GDM1 (cell line): ENCODE data around the gene MUC16.
"Not testable (repeated sequence)": the region's sequence is repeated elsewhere in the genome, so short reads cannot be mapped to it uniquely, and the experiment has no call there.

Source experiments
- DNase-seq: peaks from one replicate; lab custom pipeline; 2025; lab: John Stamatoyannopoulos, UW

MUC16 gene

DNA sequence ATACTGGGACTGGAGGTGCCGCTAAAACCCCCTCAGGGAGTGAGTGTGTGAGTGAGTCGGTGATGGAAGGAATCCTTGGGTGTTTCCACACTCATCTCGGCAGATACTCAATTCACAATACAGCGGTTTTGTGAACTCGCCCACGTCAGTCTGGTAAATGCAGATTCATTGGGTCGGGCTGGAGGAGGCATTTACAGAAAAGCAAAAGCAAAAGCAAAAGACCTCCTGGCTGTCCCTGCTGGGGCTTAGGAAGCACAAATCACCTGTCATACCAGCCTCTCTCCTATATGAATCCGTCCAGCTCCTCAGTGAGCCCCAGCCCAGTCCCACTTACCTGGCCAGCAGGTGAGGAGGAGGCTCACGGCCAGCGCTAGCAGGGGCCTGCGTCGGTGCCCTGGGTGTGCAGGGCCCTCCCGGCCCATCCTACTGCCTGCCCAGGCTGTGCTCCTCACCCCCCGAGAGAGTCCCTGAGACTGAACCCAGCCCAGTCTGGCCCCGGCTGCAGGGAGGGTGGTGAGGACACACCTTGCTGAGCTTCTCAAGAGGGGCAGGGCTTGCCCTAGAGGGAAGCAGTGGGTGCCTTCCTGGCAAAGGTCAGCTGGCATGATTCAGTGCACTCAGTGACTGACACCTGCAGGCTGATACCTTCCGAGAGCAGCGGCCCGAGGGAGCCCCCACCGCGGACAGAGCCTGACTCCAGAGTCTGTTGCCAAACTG, at the start of gene MUC16:
Gene MUC16 (minus strand): TSS at position 475 of the 717 bp plus-strand sequence.
- DNase-seq: no peak

DNA sequence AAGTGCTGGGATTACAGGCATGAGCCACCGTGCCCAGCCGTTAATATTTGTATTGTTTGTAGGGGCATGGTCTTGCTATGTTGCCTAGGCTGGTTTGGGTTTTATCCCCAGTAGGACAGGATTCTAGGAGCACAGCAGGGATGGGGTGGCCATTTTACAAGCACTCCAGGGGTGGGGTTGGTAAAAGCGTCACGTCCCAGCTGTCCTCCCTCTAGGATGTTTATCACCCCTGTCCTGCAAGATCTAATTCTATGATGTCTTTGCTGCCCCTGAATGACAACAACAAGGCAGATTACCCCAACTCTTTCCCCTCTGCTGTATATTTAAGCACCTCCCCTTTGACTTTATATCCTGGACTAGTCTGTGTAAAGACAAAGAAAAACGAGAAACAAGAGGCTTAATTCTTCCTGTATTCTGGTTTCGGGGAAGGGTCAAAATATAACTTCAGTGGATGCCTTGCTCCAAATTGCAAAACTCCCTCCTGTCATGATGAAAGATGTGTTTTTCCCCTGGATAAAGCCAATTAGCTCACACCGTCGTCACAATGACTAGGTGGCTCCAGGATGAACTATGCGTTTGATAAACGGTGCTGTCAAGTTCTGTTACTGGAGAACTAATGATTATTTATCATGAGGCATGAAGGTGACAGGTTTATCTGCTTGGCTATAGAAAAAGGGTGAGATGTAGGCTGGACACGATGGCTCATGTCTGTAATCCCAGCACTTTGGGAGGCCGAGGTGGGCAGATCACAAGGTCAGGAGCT, 48.9 kb upstream of the MUC16 start:
- no peak for DNase-seq

DNA sequence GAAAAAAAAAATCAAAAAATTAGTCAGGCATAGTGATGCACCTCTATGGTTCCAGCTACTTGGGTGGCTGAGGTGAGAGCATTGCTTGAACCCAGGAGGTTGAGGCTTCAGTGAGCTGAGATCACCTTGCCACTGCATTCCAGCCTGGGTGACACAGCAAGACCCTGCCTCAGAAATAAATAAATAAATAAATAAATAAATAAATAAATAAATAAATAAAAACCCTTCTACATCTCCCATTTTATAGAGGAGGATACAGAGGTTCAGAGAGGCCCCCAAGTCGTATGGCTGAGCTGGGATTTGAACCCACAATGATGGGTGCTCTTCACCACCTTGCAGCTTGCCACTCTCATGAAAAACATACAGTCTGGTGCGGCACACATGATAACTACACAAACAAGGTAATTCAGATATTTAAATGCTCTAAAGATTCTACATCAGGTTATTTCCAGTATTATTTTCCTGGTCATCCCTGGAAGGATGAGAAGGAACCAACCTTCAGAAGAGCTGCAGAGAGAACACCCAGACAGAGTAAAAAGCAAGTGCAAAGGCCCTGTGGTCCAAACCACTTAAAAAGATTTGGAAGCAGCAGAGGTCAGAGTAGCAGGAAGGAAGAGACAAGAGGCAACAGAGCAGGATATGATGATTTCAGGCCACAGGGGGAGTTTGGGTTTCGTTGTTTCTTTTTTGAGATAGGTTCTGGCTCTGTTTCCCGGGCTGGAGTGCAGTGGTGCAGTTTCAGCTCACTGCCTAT, 47.5 kb upstream of the MUC16 start:
- DNase-seq: no peak

DNA sequence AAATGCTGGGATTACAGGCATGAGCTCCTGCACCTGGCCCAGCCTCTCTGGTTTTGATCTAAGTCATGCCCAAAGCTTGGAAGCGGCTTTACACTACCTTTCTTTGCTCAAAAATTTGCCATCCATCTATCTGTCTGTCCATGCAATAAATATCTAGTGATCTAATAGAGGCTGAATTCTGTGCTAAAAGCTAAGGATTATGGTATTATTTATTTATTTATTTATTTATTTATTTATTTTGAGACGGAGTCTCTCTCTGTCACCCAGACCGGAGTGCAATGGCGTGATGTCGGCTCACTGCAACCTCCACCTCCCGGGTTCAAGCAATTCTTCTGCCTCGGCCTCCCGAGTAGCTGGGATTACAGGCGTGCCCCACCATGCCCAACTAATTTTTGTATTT, 45.9 kb upstream of the MUC16 start:
- DNase-seq: not testable (repeated sequence)

DNA sequence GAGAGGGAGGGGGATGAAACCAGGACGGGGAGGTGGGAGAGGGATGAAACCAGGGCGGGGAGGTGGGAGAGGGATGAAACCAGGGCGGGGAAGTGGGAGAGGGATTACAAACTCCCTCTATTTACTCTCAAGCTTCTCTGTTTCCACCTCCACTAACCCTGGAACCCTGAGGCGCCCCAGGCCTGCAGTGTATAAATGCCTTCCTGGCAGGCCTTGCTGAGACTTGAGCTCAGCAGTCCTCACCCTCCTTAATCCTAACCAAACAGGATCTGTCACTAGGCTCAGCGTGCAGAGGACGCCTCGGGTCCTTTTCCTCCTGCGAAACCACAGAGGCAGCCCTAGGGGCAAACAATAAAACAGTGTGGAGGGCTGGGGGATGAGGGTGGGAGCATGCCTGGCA, 44.6 kb upstream of the MUC16 start:
- DNase-seq: no peak

DNA sequence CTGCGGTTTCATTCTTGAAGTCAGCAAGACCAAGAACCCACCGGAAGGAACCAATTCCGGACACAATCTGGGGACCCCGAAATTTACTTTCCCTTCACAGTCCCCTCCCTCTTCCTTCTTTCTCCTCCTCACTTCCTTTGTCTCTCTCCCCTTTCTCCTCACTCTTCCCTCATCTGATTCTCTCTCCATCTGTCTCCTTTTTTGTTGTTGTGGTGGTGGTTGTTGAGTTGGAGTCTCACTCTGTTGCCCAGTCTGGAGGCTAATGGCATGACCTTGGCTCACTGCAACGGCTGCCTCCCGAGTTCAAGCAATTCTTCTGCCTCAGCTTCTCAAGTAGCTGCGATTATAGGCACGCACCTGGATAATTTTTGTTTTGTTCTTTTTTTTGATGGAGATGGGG, 44.0 kb upstream of the MUC16 start:
- no peak for DNase-seq

DNA sequence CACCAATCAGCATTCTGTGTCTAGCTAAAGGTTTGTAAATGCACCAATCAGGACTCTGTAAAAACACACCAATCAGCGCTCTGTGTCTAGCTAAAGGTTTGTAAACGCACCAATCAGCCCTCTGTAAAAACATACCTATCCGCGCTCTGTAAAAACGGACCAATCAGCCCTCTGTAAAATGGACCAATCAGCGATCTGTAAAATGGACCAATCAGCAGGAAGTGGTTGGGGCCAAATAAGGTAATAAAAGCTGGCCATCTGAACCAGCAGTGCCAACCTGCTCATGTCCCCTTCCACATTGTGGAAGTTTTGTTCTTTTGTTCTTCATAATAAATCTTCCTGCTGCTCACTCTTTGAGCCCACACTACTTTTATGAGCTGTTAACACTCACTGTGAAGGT, 43.5 kb upstream of the MUC16 start:
- DNase-seq: not testable (repeated sequence)

DNA sequence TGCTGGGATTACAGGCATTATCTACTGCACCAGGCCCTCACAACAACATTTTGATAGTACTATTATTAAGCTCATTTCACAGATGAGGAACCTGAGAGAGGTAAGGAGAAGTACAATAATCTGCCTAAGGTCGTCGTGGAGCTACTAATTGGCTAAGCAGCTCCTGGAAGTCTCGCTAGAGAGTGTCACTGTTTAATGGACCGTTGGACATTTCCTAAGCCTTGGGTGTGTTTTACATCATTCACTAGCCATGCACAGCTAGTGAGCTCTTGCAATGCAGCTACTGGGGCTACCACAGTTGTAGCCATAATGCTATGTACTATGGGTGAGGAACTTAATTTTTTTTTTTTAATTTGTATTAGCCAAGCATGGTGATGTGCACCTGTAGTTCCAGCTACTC, 42.7 kb upstream of the MUC16 start:
- DNase-seq: no peak

DNA sequence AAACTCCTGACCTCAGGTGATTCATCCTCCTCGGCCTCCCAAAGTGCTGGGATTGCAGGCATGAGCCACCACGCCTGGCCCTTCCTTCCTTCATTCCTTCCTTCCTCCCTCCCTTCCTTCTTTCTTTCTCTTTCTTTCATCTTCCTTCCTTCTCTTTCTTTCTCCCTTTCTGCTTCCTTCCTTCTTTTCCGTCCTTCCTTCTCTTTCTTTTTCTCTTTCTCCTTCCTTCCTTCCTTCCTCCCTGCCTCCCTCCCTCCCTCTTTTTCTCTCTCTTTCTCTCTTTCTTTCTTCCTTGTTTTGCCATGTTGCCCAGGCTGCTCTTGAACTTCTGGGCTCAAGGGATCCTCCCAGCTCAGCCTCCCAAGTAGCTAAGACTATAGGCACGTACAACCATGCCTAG, 36.5 kb upstream of the MUC16 start:
- DNase-seq: no peak

DNA sequence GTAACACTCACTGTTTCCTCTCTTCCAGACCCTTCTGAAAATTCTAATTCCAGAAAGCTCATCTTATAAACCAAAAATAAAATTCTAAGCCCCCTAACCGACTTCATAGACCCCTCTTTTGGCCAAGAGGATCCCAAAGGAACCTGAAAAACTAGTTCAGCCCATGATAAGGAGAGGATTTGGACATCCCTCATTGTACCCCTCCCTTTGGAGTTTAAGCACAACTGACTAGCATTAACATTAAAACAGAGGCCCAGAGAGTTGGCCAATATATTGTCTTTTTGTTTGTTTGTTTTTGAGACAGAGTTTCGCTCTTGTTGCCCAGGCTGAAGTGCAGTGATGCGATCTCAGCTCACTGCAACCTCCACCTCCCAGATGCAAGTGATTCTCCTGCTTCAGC, 34.2 kb upstream of the MUC16 start:
- DNase-seq: no peak

DNA sequence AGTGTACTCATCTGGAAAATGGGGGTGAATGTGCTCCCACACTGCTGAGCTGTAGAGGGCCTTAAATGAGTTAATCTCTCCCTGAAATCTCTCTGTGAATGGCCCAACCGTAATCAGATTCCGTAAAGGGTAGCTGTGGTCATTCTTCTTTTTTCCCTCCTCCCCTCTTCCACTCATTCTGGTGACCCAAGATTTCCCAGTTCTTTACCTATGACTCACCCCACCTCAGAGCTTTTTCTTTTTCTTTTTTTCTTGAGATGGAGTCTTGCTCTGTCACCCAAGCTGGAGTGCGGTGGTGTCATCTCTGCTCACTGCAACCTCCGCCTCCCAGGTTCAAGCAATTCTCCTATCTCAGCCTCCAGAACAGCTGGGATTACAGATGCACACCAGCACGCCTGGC, 33.3 kb upstream of the MUC16 start:
- no peak for DNase-seq

DNA sequence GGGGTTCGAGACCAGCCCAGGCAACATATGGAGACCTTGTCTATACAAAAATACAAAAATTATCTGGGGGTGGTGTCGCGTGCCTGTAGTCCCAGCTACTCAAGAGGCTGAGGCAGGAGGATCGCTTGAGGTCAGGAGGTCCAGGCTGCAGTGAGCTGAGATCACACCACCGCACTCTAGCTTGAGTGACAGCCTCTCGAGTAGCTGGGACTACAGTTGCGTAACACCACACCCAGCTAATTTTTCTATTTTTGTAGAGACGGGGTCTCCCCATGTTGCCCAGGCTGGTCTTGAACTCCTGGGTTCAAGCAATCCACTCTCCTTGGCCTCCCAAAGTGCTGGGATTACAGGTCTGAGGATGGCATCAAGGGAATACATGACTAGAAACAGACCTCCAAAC, 30.8 kb upstream of the MUC16 start:
- no peak for DNase-seq

DNA sequence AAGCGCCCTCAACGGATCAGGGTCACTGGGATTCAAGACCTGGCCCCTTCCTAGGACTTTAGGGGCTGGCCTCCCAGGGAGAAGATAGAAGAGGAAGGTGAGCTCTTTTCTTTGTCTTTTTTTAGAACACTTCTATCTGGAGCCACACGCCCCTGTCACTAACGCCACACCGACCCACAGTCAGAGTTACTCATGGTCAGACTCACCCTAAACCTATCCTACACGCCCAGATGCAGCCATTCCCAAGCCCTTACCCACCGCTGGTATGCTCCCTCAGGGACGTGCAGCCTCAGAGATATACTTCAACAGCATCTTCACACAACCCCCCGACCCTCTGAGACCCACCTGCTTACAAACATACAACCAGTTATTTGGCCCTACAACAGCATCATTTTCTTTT, 29.9 kb upstream of the MUC16 start:
- DNase-seq: no peak

DNA sequence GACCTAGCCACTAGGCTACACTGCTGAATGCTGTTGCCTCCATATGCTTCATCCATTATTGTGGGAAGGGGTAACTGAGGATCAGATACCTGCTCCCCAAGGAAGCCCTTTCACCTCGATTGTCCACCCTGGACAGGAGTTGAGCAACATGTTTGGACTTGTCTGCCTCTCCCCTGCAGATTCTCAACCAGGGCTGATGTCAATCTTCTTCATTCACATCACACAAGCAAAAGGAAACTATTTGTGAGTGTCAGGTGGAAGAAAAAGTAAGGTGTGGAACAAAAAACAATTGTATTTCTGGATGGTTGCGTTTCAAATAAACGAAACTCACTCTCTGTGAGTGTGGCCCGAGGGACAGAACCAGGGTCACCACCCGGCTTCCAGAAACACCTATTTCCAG, 29.5 kb upstream of the MUC16 start:
- no peak for DNase-seq

DNA sequence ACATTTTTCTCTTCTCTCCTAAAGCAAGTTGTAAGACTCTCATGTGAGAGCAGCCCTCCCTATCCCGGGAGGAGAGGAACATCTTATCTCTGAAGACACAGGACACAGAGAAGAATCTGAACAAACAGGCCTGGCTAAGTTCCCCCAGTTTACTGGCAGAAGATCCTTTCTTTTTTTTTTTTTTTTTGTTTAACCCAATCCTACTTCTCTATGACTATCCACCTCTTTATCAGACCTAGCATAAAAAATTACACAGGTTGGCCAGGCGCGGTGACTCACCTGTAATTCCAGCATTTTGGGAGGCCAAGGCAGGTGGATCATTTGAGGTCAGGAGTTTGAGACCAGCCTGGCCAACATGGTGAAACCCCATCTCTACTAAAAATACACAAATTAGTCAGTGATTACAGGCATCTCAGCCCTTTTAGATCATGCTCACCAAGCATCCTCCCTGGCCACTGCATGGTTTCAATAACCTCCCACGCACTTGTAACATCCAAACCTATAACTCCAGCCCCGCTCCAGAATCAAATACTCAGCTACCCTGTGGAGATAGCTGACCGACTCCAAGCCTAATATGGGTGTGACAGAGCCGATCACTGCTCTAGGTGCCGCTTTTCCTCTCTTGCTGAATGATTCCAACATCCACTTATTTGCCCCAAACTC, 27.3 kb upstream of the MUC16 start:
- DNase-seq: no peak

DNA sequence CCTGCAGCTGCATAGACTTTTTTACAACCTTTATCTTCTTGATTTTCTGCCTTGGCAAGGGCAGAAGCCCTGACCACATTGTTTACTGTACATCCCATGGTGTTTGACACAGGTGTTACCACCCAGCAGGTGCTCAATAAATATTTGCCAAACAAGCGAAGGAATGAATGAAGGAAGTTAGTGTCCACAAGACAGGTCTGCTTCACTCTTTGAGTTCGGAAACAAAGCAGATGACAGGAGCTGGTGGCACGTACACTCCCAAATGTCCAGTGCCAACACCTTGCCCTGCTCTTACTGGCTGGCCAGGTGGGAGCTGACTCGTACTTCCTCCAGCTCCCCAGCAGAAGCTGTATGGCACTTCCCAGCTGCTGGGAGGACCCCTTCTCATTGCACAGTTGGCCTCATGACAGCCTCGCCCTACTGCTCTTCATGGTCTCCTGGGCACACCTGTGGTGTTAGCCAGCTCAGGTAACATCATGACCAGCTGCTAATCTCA, 22.0 kb upstream of the MUC16 start:
- DNase-seq: no peak

DNA sequence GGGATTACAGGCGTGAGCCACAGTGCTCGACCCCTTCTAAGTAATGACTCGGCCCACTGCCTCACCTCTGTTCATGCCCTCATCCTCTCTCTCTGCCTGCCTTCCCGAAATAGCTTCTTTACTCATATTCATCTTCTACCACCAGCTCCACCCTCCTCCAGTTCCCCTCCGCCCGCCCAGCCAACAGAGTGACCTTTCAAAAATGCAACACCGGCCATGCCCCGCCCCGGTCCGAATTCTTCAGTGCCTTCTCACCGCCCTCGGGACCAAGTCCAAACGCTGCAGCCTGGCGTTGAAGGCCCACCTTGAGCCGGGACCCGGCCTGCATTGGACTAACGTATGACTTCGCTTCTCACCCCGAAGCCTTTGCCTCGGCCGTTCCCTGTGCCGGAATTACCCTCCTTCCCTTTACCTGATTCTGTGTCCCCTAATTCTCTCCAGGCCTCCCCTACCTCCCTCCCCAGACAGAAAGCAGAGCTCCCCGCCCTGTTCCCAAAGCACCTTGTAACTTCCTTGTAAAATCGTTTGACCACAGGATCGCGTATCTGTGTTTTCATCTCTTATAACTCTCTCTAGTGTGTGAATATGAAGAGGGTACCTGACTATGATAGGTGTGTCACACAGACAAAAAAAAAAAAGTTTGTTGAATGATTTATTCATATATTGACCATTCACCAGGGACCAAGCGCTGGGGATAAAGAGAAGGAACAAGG, 8.1 kb upstream of the MUC16 start:
- no peak for DNase-seq

DNA sequence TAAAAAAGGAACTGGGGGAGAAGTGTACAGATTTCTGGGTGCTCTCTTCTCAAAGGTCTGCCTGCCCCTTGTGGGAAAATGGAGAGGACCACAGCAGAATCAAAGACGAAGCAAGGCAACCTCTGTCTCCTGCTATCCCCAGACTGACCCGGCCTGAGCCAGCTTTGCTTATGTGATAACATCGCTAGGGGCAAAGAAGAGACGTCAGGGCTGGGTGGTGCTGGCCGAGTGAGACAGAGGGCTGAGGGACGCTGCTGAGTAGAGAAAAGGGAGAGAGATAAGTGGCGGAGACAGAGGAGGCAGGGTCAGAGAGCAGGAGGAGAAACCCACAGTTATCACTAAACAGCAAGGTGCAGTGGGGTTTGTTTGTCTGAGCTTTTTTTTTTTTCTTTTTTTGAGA, 4.6 kb upstream of the MUC16 start:
- DNase-seq: no peak

DNA sequence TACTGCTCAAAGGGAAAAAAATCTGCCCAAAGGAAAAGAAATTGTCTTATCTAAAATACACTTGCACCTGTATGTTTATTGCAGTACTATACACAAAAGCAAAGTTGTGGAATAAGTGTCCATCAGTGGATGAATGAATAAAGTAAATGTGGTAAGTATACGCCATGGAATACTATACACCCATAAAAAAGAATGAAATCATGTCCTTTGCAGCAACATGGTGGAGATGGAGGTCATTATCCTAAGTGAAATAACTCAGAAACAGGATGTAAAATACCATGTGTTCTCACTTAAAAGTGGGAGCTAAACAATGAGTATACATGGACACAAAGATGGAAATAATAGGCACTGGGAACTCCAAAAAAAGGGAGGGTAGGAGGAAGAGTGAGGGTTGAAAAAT, 3.8 kb upstream of the MUC16 start:
- no peak for DNase-seq

DNA sequence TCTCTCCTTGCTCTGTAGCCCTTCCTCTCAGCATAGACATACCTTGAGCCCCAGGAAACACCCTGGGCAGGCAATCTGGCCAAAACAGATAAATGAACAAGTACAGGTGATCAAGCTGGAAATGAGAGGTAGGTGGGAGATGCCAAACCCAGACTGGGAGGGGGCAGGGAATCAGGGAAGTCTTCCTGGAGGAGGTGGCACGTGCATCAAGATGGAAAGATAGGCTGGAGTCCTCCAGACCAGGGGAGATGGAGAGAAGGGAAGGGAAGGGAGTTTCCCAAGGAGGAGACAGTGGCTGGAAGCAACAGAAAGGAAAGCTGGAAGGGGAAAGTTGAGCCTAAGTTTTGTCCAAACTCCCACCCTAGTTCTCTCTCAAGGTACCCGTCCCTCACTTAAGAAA, 1.7 kb upstream of the MUC16 start:
- DNase-seq: no peak

DNA sequence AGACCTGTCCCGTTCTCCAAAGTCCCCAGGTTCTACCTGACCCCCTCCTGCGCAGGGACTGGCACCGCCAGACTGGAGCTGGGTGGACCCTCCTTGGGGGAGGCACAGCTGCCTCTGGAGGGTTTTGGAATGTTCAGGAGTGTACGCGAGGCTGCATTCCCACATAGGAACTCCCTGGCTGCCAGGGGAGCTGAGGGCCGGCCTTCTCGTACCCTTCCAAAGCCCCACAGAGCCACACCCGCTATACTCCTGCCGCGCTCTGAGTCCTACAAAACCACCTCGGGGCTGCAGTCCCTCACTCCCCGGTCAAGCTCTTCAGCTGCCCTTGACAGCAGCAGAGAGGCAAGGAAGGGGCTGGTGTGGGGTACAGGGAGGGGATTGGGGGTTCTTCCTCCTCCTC, 484 bp upstream of the MUC16 start:
- DNase-seq: no peak

DNA sequence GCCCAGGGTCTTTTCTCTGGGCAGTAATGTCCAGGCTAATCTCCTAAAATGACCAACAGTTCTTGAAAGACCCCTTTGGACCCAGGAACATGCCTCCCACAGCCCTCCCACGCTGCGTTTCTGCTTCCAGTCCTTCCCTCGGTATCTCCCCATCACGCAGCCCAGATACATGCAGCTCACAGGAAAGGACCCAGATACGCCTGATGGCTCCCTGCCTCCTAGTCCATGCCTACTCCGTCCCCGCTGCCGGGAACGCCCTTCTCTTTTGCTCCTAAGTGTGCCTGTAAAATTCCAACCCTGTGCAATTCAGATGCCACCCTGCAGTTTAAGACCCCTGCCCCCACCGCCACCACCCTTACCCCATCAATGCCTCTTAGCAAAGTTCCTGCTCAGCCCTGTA, 778 bp downstream of the MUC16 start:
- DNase-seq: no peak
